ENCODE results near the gene RBM17.
"Not testable (repeated sequence)": the region's sequence is repeated elsewhere in the genome, so short reads cannot be mapped to it uniquely, and the experiment has no call there.

RBM17 gene

DNA sequence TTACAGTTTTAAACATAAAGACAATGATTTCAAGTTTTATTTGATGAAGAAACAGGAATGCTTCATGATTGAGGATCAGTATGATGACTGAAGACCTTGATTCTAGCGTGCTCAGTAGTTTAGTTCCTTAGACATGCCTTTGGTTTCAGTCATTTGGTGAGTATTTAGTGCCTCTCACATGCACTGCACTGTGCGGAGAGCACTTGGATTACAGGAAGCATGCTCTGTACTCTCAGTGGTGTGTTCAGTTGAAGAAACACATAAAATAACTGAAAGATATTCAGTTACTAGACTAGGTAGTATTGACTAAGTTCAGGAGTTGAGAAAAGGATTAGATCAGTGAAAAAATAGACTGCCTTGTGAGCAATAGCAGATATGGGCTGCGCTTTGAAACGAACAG is 25.5 kb downstream of the RBM17 start:
- in situ Hi-C loops (cut with HindIII; ENCODE audit: low pct_unique_long_range_greater_than_20kb, low sequenced_read_pairs) = no loop called here
- no peak for DNase-seq (ENCODE audit: low read depth in 1 of 2, low spot score in 1 of 2)
- no peak for TF ChIP-seq JUND (IDR thresholded peaks at IDR 0.05; ENCODE audit: low read depth)

DNA sequence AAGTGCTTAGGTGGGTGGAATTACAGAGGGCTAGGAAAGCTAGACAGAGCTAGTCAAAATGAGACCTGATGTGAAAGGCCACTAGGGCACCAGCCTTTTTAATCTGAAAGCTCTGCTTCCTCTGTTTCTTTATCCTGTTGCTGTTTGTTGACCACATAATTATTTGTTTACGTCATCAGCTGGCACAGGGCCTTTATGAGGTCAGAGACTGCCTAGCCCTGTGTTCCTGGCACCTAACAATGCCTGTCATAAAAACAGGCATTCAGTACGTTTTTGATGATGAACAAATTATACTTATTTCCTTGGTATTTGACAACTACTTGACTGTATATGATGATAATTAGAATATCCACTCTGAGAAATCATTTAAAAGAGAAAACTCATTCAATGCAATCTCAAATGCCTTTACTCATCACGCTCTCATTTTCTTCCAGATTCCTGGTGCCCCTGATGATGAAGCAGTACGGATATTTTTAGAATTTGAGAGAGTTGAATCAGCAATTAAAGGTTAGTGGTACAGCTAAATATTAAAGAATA is 26.0 kb downstream of the RBM17 start:
- TF ChIP-seq JUND (IDR thresholded peaks at IDR 0.05; ENCODE audit: low read depth) = no peak
- in situ Hi-C loops (cut with HindIII; ENCODE audit: low pct_unique_long_range_greater_than_20kb, low sequenced_read_pairs) = no loop called here
- peak in 1 of 2 experiments; percentile 63 for DNase-seq (ENCODE audit: low read depth in 1 of 2, low spot score in 1 of 2)

DNA sequence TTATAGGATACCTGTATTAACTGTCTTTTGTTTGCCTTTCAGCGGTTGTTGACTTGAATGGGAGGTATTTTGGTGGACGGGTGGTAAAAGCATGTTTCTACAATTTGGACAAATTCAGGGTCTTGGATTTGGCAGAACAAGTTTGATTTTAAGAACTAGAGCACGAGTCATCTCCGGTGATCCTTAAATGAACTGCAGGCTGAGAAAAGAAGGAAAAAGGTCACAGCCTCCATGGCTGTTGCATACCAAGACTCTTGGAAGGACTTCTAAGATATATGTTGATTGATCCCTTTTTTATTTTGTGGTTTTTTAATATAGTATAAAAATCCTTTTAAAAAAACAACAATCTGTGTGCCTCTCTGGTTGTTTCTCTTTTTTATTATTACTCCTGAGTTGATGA is 26.6 kb downstream of the RBM17 start:
- no peak for TF ChIP-seq JUND (IDR thresholded peaks at IDR 0.05; ENCODE audit: low read depth)
- in situ Hi-C loops (cut with HindIII; ENCODE audit: low pct_unique_long_range_greater_than_20kb, low sequenced_read_pairs) = no loop called here
- DNase-seq (ENCODE audit: low read depth in 1 of 2, low spot score in 1 of 2) = no peak

DNA sequence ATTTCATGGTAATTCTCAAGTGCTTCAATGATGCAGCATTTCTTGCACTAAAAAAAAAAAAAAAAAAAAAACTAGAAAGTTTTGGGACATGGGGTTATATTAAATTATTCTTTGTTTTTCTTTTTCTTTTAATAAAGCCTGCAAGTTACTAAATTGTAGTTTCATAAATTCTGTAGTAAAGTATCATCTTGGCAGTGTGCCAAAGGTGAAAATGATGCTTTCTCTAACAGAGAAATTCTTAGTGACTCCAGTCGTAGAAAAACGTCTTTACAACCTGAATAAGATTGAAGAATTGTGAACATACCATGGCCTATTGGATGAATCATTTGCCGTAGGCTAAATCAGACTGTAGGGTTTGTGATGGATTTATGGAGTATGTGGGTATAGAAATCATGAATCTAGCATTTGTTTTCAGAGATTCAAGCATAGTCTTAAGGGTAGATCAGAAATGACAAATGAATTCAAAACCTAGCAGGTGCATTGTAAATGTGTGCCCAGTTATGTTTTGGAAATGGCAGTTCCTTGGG is 27.1 kb downstream of the RBM17 start:
- in situ Hi-C loops (cut with HindIII; ENCODE audit: low pct_unique_long_range_greater_than_20kb, low sequenced_read_pairs) = no loop called here

DNA sequence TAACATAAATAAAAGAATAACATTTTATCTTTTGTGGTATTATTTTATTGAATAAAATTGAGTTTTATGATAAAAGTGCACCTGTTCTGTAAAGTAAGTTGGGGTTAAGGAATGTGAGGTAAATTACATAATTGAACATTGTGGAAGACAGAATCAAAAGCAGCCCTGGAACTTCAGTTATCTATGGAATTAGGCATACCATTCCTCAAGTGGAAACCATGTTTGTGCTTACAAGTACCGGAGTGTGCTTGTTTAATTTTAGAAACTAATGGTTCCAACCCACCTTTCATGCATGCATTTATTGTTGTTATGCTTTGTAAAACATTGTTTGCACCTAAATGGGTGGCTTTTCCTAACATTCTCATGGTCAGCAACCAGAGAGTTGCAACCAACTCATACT is 28.0 kb downstream of the RBM17 start:
- in situ Hi-C loops (cut with HindIII; ENCODE audit: low pct_unique_long_range_greater_than_20kb, low sequenced_read_pairs) = no loop called here
- DNase-seq (ENCODE audit: low read depth in 1 of 2, low spot score in 1 of 2) = no peak
- no peak for TF ChIP-seq JUND (IDR thresholded peaks at IDR 0.05; ENCODE audit: low read depth)

More for the DNA sequence above, 27.1 kb downstream of the RBM17 start:
- DNase-seq (ENCODE audit: low read depth in 1 of 2, low spot score in 1 of 2) = no peak
- no peak for TF ChIP-seq JUND (IDR thresholded peaks at IDR 0.05; ENCODE audit: low read depth)

DNA sequence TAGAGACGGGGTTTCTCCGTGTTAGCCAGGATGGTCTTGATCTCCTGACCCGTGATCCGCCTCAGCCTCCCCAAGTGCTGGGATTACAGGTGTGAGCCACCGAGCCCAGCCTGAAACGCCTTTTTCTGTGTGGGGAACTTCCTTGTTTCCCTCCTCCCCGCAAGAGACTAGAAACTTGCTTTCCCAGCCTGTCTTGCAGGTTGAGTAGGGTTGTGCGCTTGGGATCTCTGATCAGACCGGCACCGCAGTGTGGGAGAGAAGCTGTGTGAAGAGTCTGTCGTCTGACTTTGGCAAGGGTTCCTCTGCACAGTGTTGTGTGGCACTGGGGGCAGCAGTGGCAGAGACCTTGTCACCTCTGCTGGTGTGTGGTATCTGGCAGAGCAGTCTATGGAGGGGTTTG is 28.9 kb downstream of the RBM17 start:
- peak in 1 of 2 experiments; percentile 89 for DNase-seq (ENCODE audit: low read depth in 1 of 2, low spot score in 1 of 2)
- in situ Hi-C loops (cut with HindIII; ENCODE audit: low pct_unique_long_range_greater_than_20kb, low sequenced_read_pairs) = no loop called here
- no peak for TF ChIP-seq JUND (IDR thresholded peaks at IDR 0.05; ENCODE audit: low read depth)

DNA sequence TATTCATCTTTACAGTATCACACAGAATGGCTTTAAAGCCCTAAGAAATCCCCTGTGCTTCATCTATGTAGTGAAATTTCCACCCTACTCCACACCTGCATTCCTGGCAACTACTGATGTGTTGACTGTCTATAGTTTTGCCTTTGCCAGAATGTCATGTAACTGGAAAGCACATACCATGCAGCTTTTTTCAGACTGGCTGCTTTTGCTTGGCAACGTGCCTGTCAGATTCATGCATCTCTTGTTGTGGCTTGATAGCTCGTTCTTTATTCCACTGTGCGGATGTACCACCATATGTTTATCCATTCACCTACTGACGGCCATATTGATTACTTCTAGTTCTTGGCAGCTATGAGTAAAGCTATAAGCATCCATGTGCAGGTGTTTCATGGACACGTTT is 30.6 kb downstream of the RBM17 start:
- in situ Hi-C loops (cut with HindIII; ENCODE audit: low pct_unique_long_range_greater_than_20kb, low sequenced_read_pairs) = no loop called here
- DNase-seq (ENCODE audit: low read depth in 1 of 2, low spot score in 1 of 2) = no peak
- no peak for TF ChIP-seq JUND (IDR thresholded peaks at IDR 0.05; ENCODE audit: low read depth)

DNA sequence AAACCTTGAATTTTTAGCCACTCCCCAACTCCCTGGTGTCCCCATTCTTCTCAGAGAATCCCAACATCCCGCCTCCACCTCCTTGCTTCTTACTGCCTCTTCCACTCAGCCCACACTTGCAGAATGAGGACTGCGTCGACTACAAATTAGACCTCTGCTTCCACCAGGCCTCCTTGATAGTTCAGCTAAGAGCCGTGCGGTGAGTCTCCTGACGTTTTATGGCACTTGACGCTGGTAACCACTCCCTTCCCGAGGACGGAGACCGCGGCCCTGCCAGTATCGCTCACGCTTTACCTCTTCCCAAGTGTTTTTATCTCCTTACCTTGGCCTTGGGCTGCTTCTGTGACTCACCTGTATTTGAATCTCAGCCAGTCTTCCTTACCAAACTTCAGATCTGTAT is 31.1 kb downstream of the RBM17 start:
- in situ Hi-C loops (cut with HindIII; ENCODE audit: low pct_unique_long_range_greater_than_20kb, low sequenced_read_pairs) = no loop called here
- no peak for TF ChIP-seq JUND (IDR thresholded peaks at IDR 0.05; ENCODE audit: low read depth)
- no peak for DNase-seq (ENCODE audit: low read depth in 1 of 2, low spot score in 1 of 2)

DNA sequence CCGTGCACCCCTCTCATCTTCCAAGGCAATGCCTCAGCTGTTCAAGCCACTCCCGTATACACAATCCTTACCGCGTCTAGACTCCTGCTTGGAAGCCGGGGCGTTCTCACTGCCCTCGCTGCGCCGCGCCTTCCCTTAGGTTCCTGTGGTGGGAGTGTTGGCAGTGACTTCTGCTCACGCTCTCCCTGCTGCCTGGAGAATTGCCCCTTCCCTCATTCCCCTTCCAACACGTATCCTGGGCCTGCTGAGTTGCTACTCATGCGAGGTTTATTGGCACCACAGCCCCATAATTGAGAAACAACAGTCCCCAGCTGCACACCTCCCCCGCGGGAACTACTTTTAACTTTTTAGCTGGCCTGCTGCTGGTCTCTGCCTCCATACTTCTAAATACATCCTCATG is 31.9 kb downstream of the RBM17 start:
- in situ Hi-C loops (cut with HindIII; ENCODE audit: low pct_unique_long_range_greater_than_20kb, low sequenced_read_pairs) = no loop called here
- no peak for TF ChIP-seq JUND (IDR thresholded peaks at IDR 0.05; ENCODE audit: low read depth)
- no peak for DNase-seq (ENCODE audit: low read depth in 1 of 2, low spot score in 1 of 2)

DNA sequence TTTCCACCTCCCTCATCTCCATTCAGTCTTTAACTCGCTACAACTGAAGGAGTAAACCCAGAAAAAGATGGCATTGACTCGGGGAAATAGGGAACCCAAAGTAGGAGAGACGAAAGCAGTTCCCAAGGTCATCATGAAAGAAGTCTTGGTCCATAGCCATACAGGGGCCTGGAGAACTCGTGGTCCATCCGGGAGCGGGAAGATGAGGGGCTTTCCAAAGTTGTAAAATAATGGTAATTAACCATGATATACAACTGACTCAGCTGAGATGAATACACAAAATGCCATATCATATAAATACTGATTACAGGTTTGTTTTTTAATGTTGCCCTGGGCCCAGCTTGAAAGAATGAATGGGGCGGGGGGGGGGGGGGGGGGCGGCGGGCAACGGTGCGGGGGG is 32.3 kb downstream of the RBM17 start:
- in situ Hi-C loops (cut with HindIII; ENCODE audit: low pct_unique_long_range_greater_than_20kb, low sequenced_read_pairs) = no loop called here
- TF ChIP-seq JUND (IDR thresholded peaks at IDR 0.05; ENCODE audit: low read depth) = no peak
- no peak for DNase-seq (ENCODE audit: low read depth in 1 of 2, low spot score in 1 of 2)

DNA sequence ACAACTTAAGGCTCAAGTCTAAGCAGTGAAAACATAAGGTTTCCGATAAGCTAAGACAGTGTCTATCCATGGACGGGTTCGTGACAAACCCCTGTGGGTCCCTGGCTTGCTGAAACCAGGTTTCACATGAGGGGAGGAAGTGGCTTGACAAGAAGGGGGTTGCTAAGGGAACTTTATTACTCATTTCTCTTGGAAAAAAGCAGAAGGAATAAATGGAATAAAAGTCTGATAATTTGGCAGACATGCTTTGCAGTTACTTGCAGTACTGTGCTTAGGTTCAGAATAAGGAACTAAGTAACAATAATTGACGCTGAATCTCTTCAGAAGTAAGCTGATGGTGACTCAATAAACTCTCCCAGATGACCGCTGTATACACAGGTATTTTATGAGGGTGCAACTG is 34.7 kb downstream of the RBM17 start:
- no peak for TF ChIP-seq JUND (IDR thresholded peaks at IDR 0.05; ENCODE audit: low read depth)
- no peak for DNase-seq (ENCODE audit: low read depth in 1 of 2, low spot score in 1 of 2)
- in situ Hi-C loops (cut with HindIII; ENCODE audit: low pct_unique_long_range_greater_than_20kb, low sequenced_read_pairs) = no loop called here

DNA sequence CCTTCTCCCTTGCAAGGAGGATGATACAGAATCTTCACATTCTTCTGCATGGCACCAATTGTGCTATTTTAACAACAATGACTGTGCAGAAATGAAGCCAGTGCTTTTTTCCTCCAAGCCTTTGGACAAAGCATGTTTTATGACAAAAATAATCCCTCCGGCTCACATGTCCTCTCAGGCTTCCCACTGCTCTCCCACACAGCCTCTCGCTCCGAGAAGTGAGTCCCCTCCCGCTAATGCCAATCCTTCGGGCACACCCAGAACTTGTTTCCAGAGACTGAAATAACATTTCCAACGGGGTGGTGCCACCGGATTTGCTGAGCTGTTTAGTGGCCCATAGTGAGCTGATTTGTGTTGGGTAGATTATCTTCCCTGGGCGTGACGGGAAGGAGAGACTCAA is 35.8 kb downstream of the RBM17 start:
- in situ Hi-C loops (cut with HindIII; ENCODE audit: low pct_unique_long_range_greater_than_20kb, low sequenced_read_pairs) = no loop called here
- DNase-seq (ENCODE audit: low read depth in 1 of 2, low spot score in 1 of 2) = no peak
- no peak for TF ChIP-seq JUND (IDR thresholded peaks at IDR 0.05; ENCODE audit: low read depth)

DNA sequence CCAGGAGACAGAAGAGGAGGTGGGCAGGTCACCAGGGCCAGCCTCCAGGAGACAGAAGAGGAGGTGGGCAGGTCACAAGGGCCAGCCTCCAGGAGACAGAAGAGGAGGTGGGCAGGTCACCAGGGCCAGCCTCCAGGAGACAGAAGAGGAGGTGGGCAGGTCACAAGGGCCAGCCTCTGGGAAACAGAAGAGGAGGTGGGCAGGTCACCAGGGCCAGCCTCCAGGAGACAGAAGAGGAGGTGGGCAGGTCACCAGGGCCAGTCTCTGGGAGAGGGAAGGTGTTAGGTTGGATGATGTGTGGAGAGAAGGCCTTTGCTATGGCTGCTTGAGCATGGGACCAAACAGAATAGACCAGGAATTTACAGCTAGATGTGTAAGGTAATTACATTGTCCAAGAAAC is 38.6 kb downstream of the RBM17 start:
- DNase-seq (ENCODE audit: low read depth in 1 of 2, low spot score in 1 of 2); in situ Hi-C loops (cut with HindIII; ENCODE audit: low pct_unique_long_range_greater_than_20kb, low sequenced_read_pairs): not testable (repeated sequence)

DNA sequence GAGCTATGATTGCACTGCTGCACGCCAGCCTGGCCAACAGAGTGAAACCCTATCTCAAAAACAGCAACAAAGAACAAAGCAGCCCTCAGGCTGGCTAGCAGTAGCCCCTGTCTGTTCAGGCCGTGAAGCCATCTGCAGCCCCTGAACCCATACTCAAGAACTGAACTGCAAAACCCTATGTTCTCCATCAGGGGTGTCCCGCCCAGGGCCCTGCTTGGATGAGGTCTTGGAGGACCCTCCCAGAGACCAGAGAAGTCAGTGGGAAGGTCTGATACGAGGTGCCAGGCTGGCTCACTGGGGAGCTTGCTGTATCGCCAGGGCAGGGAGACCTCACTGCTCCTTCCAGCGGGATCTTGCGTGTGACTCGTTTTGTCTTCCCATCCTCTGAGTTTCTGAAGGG is 39.3 kb downstream of the RBM17 start:
- DNase-seq (ENCODE audit: low read depth in 1 of 2, low spot score in 1 of 2) = no peak
- in situ Hi-C loops (cut with HindIII; ENCODE audit: low pct_unique_long_range_greater_than_20kb, low sequenced_read_pairs) = no loop called here
- TF ChIP-seq JUND (IDR thresholded peaks at IDR 0.05; ENCODE audit: low read depth) = no peak

Measured in T47D (cell line).